T-cell (primary cell): ENCODE measurements around the gene HLCS. TPM values are rescaled to one million over a fixed set of nuclear protein-coding genes. Genes with fewer than 3 reads are reported as not detected.

Experiments used
- ATAC-seq, 4 experiments: fragments of 200-7000 bp in 3 of 4; fragments of 150-1000 bp in 1 of 4; cut with Tn5 transposase; replicated peaks in 1 of 4; 1 replicate in 3 of 4; 2 replicates in 1 of 4; pipeline ENCODE4 v1.10.0; 2021; ENCODE audit warnings: moderate library complexity in 3 of 4, mild to moderate bottlenecking in 2 of 4, moderate number of reproducible peaks in 1 of 4
- CTCF ChIA-PET, 2 donors: fragments of 300-600 bp; sonication (Branson Sonifier 250); formaldehyde crosslinking; loops; one replicate each; lab custom pipeline; 2022; ENCODE audit warnings: antibody characterized with exemption in 2 of 2; lab: Charles Lee
- POLR2A ChIA-PET, 2 donors: fragments of 300-600 bp; sonication (Branson Sonifier 250); formaldehyde crosslinking; loops; one replicate each; lab custom pipeline; 2022; ENCODE audit warnings: antibody characterized with exemption in 2 of 2; lab: Charles Lee
- DNase-seq, 35 experiments: peaks; one replicate each; pipeline versions ENCODE4 v3.0.0 to v3.0.0-alpha.2; 2013 to 2023
- H3K27ac ChIP-seq: one replicate; pipeline ENCODE4 v1.5.1; 2013; ENCODE audit warnings: low read length
- H3K27me3 ChIP-seq, 2 experiments: replicated peaks in 1 of 2; 1 replicate in 1 of 2; 2 replicates in 1 of 2; pipeline versions ENCODE4 v1.6.1 to v1.7.0; 2013; ENCODE audit warnings: low read length in 1 of 2, mixed read lengths in 1 of 2; ENCODE audit not compliant: control insufficient read depth in 2 of 2, insufficient read depth in 2 of 2; ENCODE audit errors: extremely low read depth in 1 of 2
- H3K36me3 ChIP-seq, 2 donors: 1 replicate in 1 of 2; 2 replicates in 1 of 2; pipeline versions ENCODE4 v1.6.1 to v1.7.0; 2013; ENCODE audit warnings: low read length in 1 of 2; ENCODE audit not compliant: control insufficient read depth in 2 of 2, insufficient read depth in 1 of 2; ENCODE audit errors: extremely low read depth in 1 of 2
- H3K4me1 ChIP-seq, 2 experiments: 1 replicate in 1 of 2; 2 replicates in 1 of 2; pipeline versions ENCODE4 v1.6.1 to v1.7.0; 2013; ENCODE audit warnings: low read length in 2 of 2, mixed read lengths in 1 of 2; ENCODE audit not compliant: insufficient read depth in 2 of 2, control insufficient read depth in 1 of 2; ENCODE audit errors: extremely low read depth in 1 of 2
- H3K4me3 ChIP-seq, 2 donors: 1 replicate in 1 of 2; 2 replicates in 1 of 2; pipeline versions ENCODE4 v1.5.1 to v1.7.0; 2013; ENCODE audit warnings: mild to moderate bottlenecking in 2 of 2, low read length in 1 of 2, moderate library complexity in 1 of 2; ENCODE audit not compliant: control insufficient read depth in 1 of 2; ENCODE audit errors: extremely low read depth in 1 of 2
- H3K9me3 ChIP-seq: 2 replicates; pipeline ENCODE4 v1.7.0; 2013
- H3K27ac Mint-ChIP-seq, 2 donors: one replicate each; pipeline ENCODE4 v1.8.0; 2020 to 2021; ENCODE audit warnings: mild to moderate bottlenecking in 2 of 2, mixed read lengths in 2 of 2
- H3K27me3 Mint-ChIP-seq, 2 donors: one replicate each; pipeline ENCODE4 v1.8.0; 2021 to 2022; ENCODE audit warnings: mixed read lengths in 2 of 2
- H3K36me3 Mint-ChIP-seq: one replicate; pipeline ENCODE4 v1.8.0; 2021; ENCODE audit warnings: mixed read lengths
- H3K4me1 Mint-ChIP-seq, 3 donors: one replicate each; pipeline ENCODE4 v1.8.0; 2020 to 2022; ENCODE audit warnings: mixed read lengths in 3 of 3, mild to moderate bottlenecking in 1 of 3
- H3K4me3 Mint-ChIP-seq, 3 donors: one replicate each; pipeline ENCODE4 v1.8.0; 2020 to 2022; ENCODE audit warnings: mild to moderate bottlenecking in 3 of 3, mixed read lengths in 3 of 3, moderate library complexity in 3 of 3
- H3K9me3 Mint-ChIP-seq, 3 donors: one replicate each; pipeline ENCODE4 v1.8.0; 2020 to 2022; ENCODE audit warnings: mixed read lengths in 3 of 3
- WGBS: methylation state at CpG from one replicate; pipeline ENCODE4 v1.1.5; 2013; ENCODE audit warnings: missing lambda C conversion rate; ENCODE audit not compliant: insufficient coverage; 5-methylcytosine and 5-hydroxymethylcytosine counted together
- total RNA-seq, 35 experiments: library from RNA in 6 of 35; stranded (reverse) in 6 of 35; fragments of 120-200 nt in 1 of 35; gene quantifications; one replicate each; pipeline versions ENCODE4 v1.2.1 to v1.2.4 and lab custom pipeline; 2013 to 2026

HLCS gene
- total RNA-seq, 5 donors from 2014 or later (not counting 1 experiment from before 2014, with no cell fraction given): 13.0 to 15.6 (median 13.8) TPM

DNA sequence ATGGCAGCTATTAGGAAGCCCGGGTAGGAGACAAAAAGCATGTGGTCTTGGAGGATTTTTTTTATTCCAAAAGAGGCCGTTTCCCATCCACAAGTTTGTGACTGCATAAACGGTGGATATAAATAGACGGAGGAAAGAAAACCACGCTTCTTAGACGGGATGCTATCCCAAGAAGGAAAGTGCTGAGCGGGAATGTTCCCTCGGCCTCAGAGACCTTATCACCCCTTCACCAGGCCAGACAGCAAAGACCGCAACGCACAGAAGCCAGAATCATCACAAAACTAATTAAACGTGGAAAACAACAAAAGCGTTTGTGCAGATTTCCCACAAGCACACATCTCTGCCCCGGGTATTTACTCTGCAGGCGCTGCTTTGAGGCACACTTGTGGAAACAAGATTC lies 43.2 kb downstream of the HLCS start:
- Mint-ChIP-seq H3K27me3 (no peaks in the 10 kb centered on the region), H3K4me3 (peak overlapping the region in 1 of 3 donors; percentile 22), H3K4me1 (peaks cover 4 to 11% (median 9%) of the 10 kb centered on the region in 3 donors), H3K36me3 (peaks cover 20% of the 10 kb centered on the region), H3K9me3 (no peaks in the 10 kb centered on the region), H3K27ac (peak overlapping the region in 1 of 2 donors; percentile 34)
- ChIA-PET CTCF (no interaction called here), POLR2A (no interaction called here)
- Histone ChIP-seq H3K27me3 (no peaks in the 10 kb centered on the region), H3K36me3 (peaks cover 0 to 5% of the 10 kb centered on the region in 2 donors), H3K4me3 (no peak overlapping the region), H3K9me3 (no peaks in the 10 kb centered on the region), H3K4me1 (peaks cover 2 to 7% of the 10 kb centered on the region in 2 experiments), H3K27ac (no peak overlapping the region)
- DNase-seq (no peak), ATAC-seq (no peak)
- 69% methylated on average over 9 of the region's 14 CpGs for WGBS

GRCh38 chr21:36922861-36923260 lies 43.6 kb downstream of the HLCS start:
- Histone ChIP-seq H3K4me3 (no peak overlapping the region), H3K27ac (no peak overlapping the region), H3K27me3 (no peaks in the 10 kb centered on the region), H3K36me3 (peaks cover 0 to 5% of the 10 kb centered on the region in 2 donors), H3K4me1 (peaks cover 2 to 7% of the 10 kb centered on the region in 2 experiments), H3K9me3 (no peaks in the 10 kb centered on the region)
- 96% methylated on average over 18 of the region's 18 CpGs for WGBS
- Mint-ChIP-seq H3K27me3 (no peaks in the 10 kb centered on the region), H3K9me3 (no peaks in the 10 kb centered on the region), H3K4me3 (peak overlapping the region in 1 of 3 donors; percentile 22), H3K36me3 (peaks cover 22% of the 10 kb centered on the region), H3K4me1 (peaks cover 4 to 11% (median 9%) of the 10 kb centered on the region in 3 donors), H3K27ac (no peak overlapping the region)
- no peak for DNase-seq
- CTCF ChIA-PET: no interaction called here
- POLR2A ChIA-PET: no interaction called here
- ATAC-seq: no peak

GRCh38 chr21:36918291-36918690 lies 48.2 kb downstream of the HLCS start:
- Histone ChIP-seq H3K27me3 (peaks cover 0 to 3% of the 10 kb centered on the region in 2 experiments), H3K27ac (no peak overlapping the region), H3K4me1 (peaks cover 0 to 7% of the 10 kb centered on the region in 2 experiments), H3K36me3 (no peaks in the 10 kb centered on the region), H3K4me3 (no peak overlapping the region), H3K9me3 (no peaks in the 10 kb centered on the region)
- ATAC-seq (no peak), DNase-seq (no peak)
- no peaks in the 10 kb centered on the region for H3K27me3 Mint-ChIP-seq
- 100% methylated on average over 2 of the region's 4 CpGs for WGBS
- peaks cover 9 to 15% (median 13%) of the 10 kb centered on the region in 3 donors for H3K4me1 Mint-ChIP-seq
- H3K36me3 Mint-ChIP-seq: peaks cover 26% of the 10 kb centered on the region
- H3K9me3 Mint-ChIP-seq: no peaks in the 10 kb centered on the region
- ChIA-PET CTCF (no interaction called here), POLR2A (no interaction called here)
- H3K27ac Mint-ChIP-seq: no peak overlapping the region
- no peak overlapping the region for H3K4me3 Mint-ChIP-seq

- no peak overlapping the region for H3K27ac Mint-ChIP-seq
- no peaks in the 10 kb centered on the region for H3K27me3 Mint-ChIP-seq
- no peaks in the 10 kb centered on the region for H3K36me3 ChIP-seq
- peaks cover 0 to 3% of the 10 kb centered on the region in 2 experiments for H3K4me1 ChIP-seq
- peaks cover 0 to 3% of the 10 kb centered on the region in 2 experiments for H3K27me3 ChIP-seq
- no peaks in the 10 kb centered on the region for H3K9me3 Mint-ChIP-seq
- ChIA-PET POLR2A (no interaction called here), CTCF (interaction anchor here in 1 of 2 donors (0.5 kb wide), 1 partner anchor 11 kb away, joined by 3 read pairs; no protein-coding TSS in a partner anchor)
- DNase-seq: no peak
- ATAC-seq: no peak
- no peak overlapping the region for H3K27ac ChIP-seq
- peaks cover 26% of the 10 kb centered on the region for H3K36me3 Mint-ChIP-seq
- WGBS: 92% methylated on average over 6 of the region's 8 CpGs
- no peaks in the 10 kb centered on the region for H3K9me3 ChIP-seq
- H3K4me1 Mint-ChIP-seq: peaks cover 9 to 13% (median 11%) of the 10 kb centered on the region in 3 donors
- H3K4me3 ChIP-seq: no peak overlapping the region
- no peak overlapping the region for H3K4me3 Mint-ChIP-seq
Observed at GRCh38 chr21:36917471-36918158, 48.9 kb downstream of the HLCS start.

DNA sequence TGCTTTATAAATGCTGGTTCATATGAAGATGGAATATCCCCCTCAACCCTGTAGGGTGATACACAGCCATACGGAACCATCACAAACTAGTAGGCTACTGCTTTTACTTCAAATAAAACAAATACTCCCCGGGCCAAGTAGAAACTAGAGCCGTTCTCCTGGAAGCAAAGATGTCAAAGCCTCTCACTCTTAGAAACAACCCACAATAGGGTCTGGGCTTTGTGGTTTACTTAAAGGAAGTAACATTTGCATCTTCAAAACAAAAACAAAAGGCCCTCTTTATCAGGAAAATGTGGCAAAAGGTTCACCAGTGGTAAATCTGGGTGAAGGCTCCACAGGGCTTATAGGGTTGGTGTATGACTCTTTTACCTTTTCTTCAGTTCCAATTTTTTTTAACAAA lies 49.8 kb downstream of the HLCS start:
- no peak for DNase-seq
- Histone ChIP-seq H3K36me3 (no peaks in the 10 kb centered on the region), H3K27ac (no peak overlapping the region), H3K9me3 (no peaks in the 10 kb centered on the region), H3K4me1 (peaks cover 0 to 3% of the 10 kb centered on the region in 2 experiments), H3K27me3 (peaks cover 0 to 3% of the 10 kb centered on the region in 2 experiments), H3K4me3 (no peak overlapping the region)
- no peak overlapping the region for H3K4me3 Mint-ChIP-seq
- no CpG with 5 or more reads among the region's 3 CpGs for WGBS
- H3K4me1 Mint-ChIP-seq: peaks cover 9 to 13% (median 11%) of the 10 kb centered on the region in 3 donors
- no peaks in the 10 kb centered on the region for H3K27me3 Mint-ChIP-seq
- H3K27ac Mint-ChIP-seq: no peak overlapping the region
- no peaks in the 10 kb centered on the region for H3K9me3 Mint-ChIP-seq
- ChIA-PET POLR2A (no interaction called here), CTCF (no interaction called here)
- no peak for ATAC-seq
- peaks cover 26% of the 10 kb centered on the region for H3K36me3 Mint-ChIP-seq

DNA sequence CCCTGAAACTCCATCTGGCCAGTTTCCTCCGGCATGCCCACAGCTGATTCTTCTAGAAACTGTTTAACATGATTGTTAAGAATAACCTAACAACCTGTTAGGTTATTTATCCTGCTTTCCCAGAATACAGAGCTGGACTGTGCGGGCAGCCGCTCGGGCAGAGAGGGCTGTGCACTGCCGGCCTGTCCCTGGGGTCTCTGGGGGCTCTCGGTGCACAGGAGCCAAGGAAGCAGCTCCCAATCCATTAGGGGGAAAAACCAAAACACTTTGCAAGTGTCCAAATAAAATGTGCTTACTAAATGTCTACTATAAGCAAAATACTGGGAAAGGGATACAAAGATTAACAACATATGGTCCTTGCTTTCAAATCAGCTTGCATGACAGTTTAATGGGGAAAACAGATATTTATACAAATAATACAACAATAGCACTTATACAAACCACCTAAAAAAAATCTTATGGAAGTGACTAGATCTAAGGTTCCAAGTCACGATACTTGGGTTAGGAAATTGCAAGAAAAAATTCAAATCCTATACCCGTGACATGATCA lies 50.7 kb downstream of the HLCS start:
- Histone ChIP-seq H3K27me3 (peaks cover 0 to 3% of the 10 kb centered on the region in 2 experiments), H3K36me3 (no peaks in the 10 kb centered on the region), H3K4me3 (no peak overlapping the region), H3K27ac (no peak overlapping the region), H3K9me3 (no peaks in the 10 kb centered on the region), H3K4me1 (peaks cover 0 to 3% of the 10 kb centered on the region in 2 experiments)
- DNase-seq (no peak), ATAC-seq (no peak)
- Mint-ChIP-seq H3K27ac (no peak overlapping the region), H3K9me3 (no peaks in the 10 kb centered on the region), H3K4me1 (peaks cover 9 to 11% (median 11%) of the 10 kb centered on the region in 3 donors), H3K4me3 (no peak overlapping the region), H3K27me3 (no peaks in the 10 kb centered on the region), H3K36me3 (peaks cover 24% of the 10 kb centered on the region)
- ChIA-PET CTCF (interaction anchor here in 1 of 2 donors (0.6 kb wide), 1 partner anchor 284 kb away, joined by 9 read pairs; no protein-coding TSS in a partner anchor), POLR2A (interaction anchor here in 1 of 2 donors (0.6 kb wide), 1 partner anchor 668 kb away, joined by 3 read pairs; no protein-coding TSS in a partner anchor)
- 92% methylated on average over 2 of the region's 8 CpGs for WGBS
